Neural cell (in vitro differentiated cells): ENCODE results near the gene CLTC. TPM values are rescaled to one million over a fixed set of nuclear protein-coding genes. Genes with fewer than 3 reads are reported as not detected.

Experiments
- H2AFZ ChIP-seq: fragments of 200-600, 300-800 bp; sonication (generic), shearing (Covaris generic); 2 replicates; pipeline ENCODE4 v1.6.0; 2014; ENCODE audit warnings: low read depth, mild to moderate bottlenecking, antibody characterized with exemption, low read length, moderate library complexity
- H3F3A ChIP-seq: fragments of 200-600 bp; shearing (Covaris generic); 2 replicates; pipeline ENCODE4 v1.6.1; 2016; ENCODE audit warnings: mild to moderate bottlenecking, moderate library complexity, mixed read lengths, antibody characterized with exemption, low read length; ENCODE audit not compliant: insufficient read depth, poor library complexity, severe bottlenecking
- H3K27ac ChIP-seq: fragments of 200-600, 300-800 bp; sonication (generic), shearing (Covaris generic); 2 replicates; pipeline ENCODE4 v1.5.1; 2014; ENCODE audit warnings: mild to moderate bottlenecking, low read length, moderate library complexity
- H3K27me3 ChIP-seq: fragments of 300-800, 200-600 bp; sonication (generic), shearing (Covaris generic); 2 replicates; pipeline ENCODE4 v1.6.0; 2014; ENCODE audit warnings: mild to moderate bottlenecking, low read depth, low read length, moderate library complexity; ENCODE audit not compliant: insufficient read depth
- H3K36me3 ChIP-seq: fragments of 300-800, 200-600 bp; sonication (generic), shearing (Covaris generic); 2 replicates; pipeline ENCODE4 v1.5.1; 2014; ENCODE audit warnings: mild to moderate bottlenecking, antibody characterized with exemption, low read length, moderate library complexity; ENCODE audit not compliant: insufficient read depth
- H3K4me2 ChIP-seq: fragments of 300-800, 200-600 bp; sonication (generic), shearing (Covaris generic); 2 replicates; pipeline ENCODE4 v1.6.0; 2014; ENCODE audit warnings: mild to moderate bottlenecking, low read length
- H3K4me3 ChIP-seq: fragments of 300-800, 200-600 bp; sonication (generic), shearing (Covaris generic); 2 replicates; pipeline ENCODE4 v1.5.1; 2014; ENCODE audit warnings: mild to moderate bottlenecking, low read length, moderate library complexity
- H3K79me2 ChIP-seq: fragments of 200-600 bp; shearing (Covaris generic); replicated peaks from 2 replicates; pipeline ENCODE4 v1.6.0; 2014; ENCODE audit warnings: mild to moderate bottlenecking, low read length, moderate library complexity; ENCODE audit not compliant: insufficient read depth
- H3K9ac ChIP-seq: fragments of 300-800, 200-600 bp; sonication (generic), shearing (Covaris generic); 2 replicates; pipeline ENCODE4 v1.6.1; 2016; ENCODE audit warnings: mild to moderate bottlenecking, low read length, mixed read lengths
- H3K9me2 ChIP-seq: fragments of 200-600 bp; shearing (Covaris generic); 2 replicates; pipeline ENCODE4 v1.6.1; 2016; ENCODE audit warnings: mild to moderate bottlenecking, low read length, mixed read lengths; ENCODE audit not compliant: insufficient read depth
- H3K9me3 ChIP-seq: fragments of 200-600, 300-800 bp; sonication (generic), shearing (Covaris generic); 2 replicates; pipeline ENCODE4 v1.6.1; 2016; ENCODE audit warnings: mild to moderate bottlenecking, mixed run types, low read length, moderate library complexity, mixed read lengths
- H4K20me1 ChIP-seq: fragments of 200-600 bp; shearing (Covaris generic); 2 replicates; pipeline ENCODE4 v1.6.1; 2016; ENCODE audit warnings: mild to moderate bottlenecking, mixed run types; ENCODE audit not compliant: insufficient read depth
- EP300 ChIP-seq: fragments of 450-650 bp; conservative IDR thresholded peaks from 2 replicates; pipeline ENCODE4 v1.6.1; 2014; ENCODE audit warnings: antibody characterized with exemption, mild to moderate bottlenecking, moderate library complexity; ENCODE audit not compliant: poor library complexity, severe bottlenecking
- EZH2 ChIP-seq: fragments of 200-600, 300-800 bp; shearing (Covaris generic), sonication (generic); IDR thresholded peaks from 2 replicates; pipeline ENCODE4 v1.6.1; 2014; ENCODE audit warnings: antibody characterized with exemption, low read length, borderline replicate concordance, mild to moderate bottlenecking; ENCODE audit not compliant: insufficient read depth, poor library complexity, severe bottlenecking
- MXI1 ChIP-seq: fragments of 450-650 bp; conservative IDR thresholded peaks from 2 replicates; pipeline ENCODE4 v1.6.1; 2014; ENCODE audit warnings: antibody characterized with exemption, mild to moderate bottlenecking; ENCODE audit not compliant: poor library complexity, severe bottlenecking
- POLR2AphosphoS5 ChIP-seq: IDR thresholded peaks from 2 replicates; pipeline ENCODE4 v1.6.1; 2012
- RAD21 ChIP-seq: fragments of 450-650 bp; conservative IDR thresholded peaks from 2 replicates; pipeline ENCODE4 v1.6.1; 2014; ENCODE audit warnings: antibody characterized with exemption, mild to moderate bottlenecking, moderate library complexity
- SMC3 ChIP-seq: fragments of 450-650 bp; conservative IDR thresholded peaks from 2 replicates; pipeline ENCODE4 v1.6.1; 2014; ENCODE audit warnings: antibody characterized with exemption, mild to moderate bottlenecking, moderate library complexity; ENCODE audit not compliant: poor library complexity
- TAF1 ChIP-seq: IDR thresholded peaks from 2 replicates; pipeline ENCODE4 v1.6.1; 2012; ENCODE audit warnings: low read depth
- polyA plus RNA-seq: library from polyadenylated mRNA; depleted of rRNA; stranded (reverse); fragments of >200 nt; gene quantifications from 2 replicates; pipeline ENCODE4 v1.2.3, GENCODE V29; 2014
- TF ChIP-seq, protein P1 (sequence below): IDR thresholded peaks from 2 replicates; pipeline ENCODE4 v1.6.1; 2012; ENCODE audit warnings: borderline replicate concordance
- TF ChIP-seq, protein P2 (sequence below): fragments of 450-650 bp; IDR thresholded peaks from 2 replicates; pipeline ENCODE4 v1.5.1; 2014; ENCODE audit warnings: antibody characterized with exemption, mild to moderate bottlenecking, moderate library complexity; ENCODE audit not compliant: poor library complexity, severe bottlenecking

CLTC gene
- polyA plus RNA-seq, 1 donor from 2014 or later, result 218 TPM

DNA sequence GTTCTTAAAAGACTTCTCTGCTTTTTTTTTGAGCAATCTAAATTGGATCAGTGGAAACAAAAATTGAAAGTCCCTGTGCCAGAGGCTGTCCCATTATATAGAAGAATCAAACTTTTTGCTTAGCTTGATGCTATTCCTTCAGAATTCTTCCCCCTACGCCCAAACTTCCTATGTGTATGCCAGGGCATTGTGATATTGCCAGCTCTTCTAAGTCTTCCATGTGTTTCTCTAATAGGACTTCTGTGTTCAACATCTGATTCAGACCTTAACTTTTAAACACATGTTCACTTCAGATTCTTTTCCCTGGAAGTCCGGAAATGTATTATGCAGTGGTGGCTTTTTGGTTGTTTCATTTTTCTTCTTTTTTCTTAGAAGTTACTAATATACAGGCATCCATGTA, 68.8 kb downstream of the CLTC start:
- no peak for TF ChIP-seq POLR2AphosphoS5
- TF ChIP-seq, protein P1, sequence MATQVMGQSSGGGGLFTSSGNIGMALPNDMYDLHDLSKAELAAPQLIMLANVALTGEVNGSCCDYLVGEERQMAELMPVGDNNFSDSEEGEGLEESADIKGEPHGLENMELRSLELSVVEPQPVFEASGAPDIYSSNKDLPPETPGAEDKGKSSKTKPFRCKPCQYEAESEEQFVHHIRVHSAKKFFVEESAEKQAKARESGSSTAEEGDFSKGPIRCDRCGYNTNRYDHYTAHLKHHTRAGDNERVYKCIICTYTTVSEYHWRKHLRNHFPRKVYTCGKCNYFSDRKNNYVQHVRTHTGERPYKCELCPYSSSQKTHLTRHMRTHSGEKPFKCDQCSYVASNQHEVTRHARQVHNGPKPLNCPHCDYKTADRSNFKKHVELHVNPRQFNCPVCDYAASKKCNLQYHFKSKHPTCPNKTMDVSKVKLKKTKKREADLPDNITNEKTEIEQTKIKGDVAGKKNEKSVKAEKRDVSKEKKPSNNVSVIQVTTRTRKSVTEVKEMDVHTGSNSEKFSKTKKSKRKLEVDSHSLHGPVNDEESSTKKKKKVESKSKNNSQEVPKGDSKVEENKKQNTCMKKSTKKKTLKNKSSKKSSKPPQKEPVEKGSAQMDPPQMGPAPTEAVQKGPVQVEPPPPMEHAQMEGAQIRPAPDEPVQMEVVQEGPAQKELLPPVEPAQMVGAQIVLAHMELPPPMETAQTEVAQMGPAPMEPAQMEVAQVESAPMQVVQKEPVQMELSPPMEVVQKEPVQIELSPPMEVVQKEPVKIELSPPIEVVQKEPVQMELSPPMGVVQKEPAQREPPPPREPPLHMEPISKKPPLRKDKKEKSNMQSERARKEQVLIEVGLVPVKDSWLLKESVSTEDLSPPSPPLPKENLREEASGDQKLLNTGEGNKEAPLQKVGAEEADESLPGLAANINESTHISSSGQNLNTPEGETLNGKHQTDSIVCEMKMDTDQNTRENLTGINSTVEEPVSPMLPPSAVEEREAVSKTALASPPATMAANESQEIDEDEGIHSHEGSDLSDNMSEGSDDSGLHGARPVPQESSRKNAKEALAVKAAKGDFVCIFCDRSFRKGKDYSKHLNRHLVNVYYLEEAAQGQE, result no peak
- no peak for TF ChIP-seq TAF1
- Histone ChIP-seq H3F3A (no peaks in the 10 kb centered on the region), H3K9me3 (no peaks in the 10 kb centered on the region), H3K27ac (no peak overlapping the region), H3K4me3 (no peak overlapping the region), H3K27me3 (no peaks in the 10 kb centered on the region), H3K79me2 (peaks cover 8% of the 10 kb centered on the region), H3K36me3 (peaks cover 6% of the 10 kb centered on the region), H2AFZ (no peak overlapping the region), H3K4me2 (no peak overlapping the region), H4K20me1 (no peaks in the 10 kb centered on the region), H3K9me2 (no peaks in the 10 kb centered on the region), H3K9ac (no peak overlapping the region)

GRCh38 chr17:59693582-59693981, 73.9 kb downstream of the CLTC start:
- Histone ChIP-seq H3K27ac (no peak overlapping the region), H3K27me3 (no peaks in the 10 kb centered on the region), H3F3A (no peaks in the 10 kb centered on the region), H3K9me3 (no peaks in the 10 kb centered on the region), H4K20me1 (no peaks in the 10 kb centered on the region), H3K4me3 (no peak overlapping the region), H3K9ac (no peak overlapping the region), H2AFZ (no peak overlapping the region), H3K79me2 (peaks cover 8% of the 10 kb centered on the region), H3K4me2 (no peak overlapping the region), H3K9me2 (no peaks in the 10 kb centered on the region), H3K36me3 (peaks cover 8% of the 10 kb centered on the region)
- no peak for TF ChIP-seq RAD21
- no peak for TF ChIP-seq EP300
- TF ChIP-seq EZH2, result no peak
- TF ChIP-seq SMC3, result no peak
- TF ChIP-seq, protein P1, result no peak
- TF ChIP-seq, protein P2, sequence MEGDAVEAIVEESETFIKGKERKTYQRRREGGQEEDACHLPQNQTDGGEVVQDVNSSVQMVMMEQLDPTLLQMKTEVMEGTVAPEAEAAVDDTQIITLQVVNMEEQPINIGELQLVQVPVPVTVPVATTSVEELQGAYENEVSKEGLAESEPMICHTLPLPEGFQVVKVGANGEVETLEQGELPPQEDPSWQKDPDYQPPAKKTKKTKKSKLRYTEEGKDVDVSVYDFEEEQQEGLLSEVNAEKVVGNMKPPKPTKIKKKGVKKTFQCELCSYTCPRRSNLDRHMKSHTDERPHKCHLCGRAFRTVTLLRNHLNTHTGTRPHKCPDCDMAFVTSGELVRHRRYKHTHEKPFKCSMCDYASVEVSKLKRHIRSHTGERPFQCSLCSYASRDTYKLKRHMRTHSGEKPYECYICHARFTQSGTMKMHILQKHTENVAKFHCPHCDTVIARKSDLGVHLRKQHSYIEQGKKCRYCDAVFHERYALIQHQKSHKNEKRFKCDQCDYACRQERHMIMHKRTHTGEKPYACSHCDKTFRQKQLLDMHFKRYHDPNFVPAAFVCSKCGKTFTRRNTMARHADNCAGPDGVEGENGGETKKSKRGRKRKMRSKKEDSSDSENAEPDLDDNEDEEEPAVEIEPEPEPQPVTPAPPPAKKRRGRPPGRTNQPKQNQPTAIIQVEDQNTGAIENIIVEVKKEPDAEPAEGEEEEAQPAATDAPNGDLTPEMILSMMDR, result no peak
- TF ChIP-seq TAF1, result no peak
- TF ChIP-seq POLR2AphosphoS5, result no peak
- no peak for TF ChIP-seq MXI1
